HG02943 (cell line): ENCODE data around the gene FCHSD1.
A peak's percentile ranks its signal among the peaks of the same experiment; 100 is the strongest.

Experiments used
- ATAC-seq: cut with Tn5 transposase; IDR thresholded peaks from one replicate; pipeline ENCODE4 v1.9.1; 2021; ENCODE audit warnings: mild to moderate bottlenecking, low read depth, moderate library complexity; ENCODE audit not compliant: unreplicated experiment

FCHSD1 gene

DNA sequence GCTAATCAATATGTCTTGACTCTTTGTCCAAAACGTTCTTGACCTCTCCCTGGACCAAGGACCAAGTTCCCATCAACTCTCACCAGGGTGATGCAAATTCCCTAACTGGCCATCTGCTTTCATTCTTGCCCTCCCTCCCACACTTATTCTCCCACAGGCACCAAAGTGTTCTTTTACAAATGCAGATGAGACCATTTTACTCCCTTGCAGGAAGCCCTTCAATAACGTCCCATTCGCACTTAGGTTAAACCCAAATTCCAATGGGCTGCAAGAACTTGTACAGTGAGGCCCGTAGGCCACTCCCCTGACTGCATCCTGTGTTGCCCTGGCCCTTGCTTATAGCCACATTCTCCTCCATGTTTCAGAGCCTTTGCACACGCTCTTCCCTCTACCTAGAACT lies 23.5 kb upstream of the FCHSD1 start:
- no peak for ATAC-seq

- ATAC-seq, result no peak
Measured at GRCh38 chr5:141672841-141673813, 21.9 kb upstream of the FCHSD1 start.

GRCh38 chr5:141672071-141672840 lies 21.0 kb upstream of the FCHSD1 start:
- ATAC-seq, result no peak

- no peak for ATAC-seq
Measured at GRCh38 chr5:141669520-141669919, 18.3 kb upstream of the FCHSD1 start.

DNA sequence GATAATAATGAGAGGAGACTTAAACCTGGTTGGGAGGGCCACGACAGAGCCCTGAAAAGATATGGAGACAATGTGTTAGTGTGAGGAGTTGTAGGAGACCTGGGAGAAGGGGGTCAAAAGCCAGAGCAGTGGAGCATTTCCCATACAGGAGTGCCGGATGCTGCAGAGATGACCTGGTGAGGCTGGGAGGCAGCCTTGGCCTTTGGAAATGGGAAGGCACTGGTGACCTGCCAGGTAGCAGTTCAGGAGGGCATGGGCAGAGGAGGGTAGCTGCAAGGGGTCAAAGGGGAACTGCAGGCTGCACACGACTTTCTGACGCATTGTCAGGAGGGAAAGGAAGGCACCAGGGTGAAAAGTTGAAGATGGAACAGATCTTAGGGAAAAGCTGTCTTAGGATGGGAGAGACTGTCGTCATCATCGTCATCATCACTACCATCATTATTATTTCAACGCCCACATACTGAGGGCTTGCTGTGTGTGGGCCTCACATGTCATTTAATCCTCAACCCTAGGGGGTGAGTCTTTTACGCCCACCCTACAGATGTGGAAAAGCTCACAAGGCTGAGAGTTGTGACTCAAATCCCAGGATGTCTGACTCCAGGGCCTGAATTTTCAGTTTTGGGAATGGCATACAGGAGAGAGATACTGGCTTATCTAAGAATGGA lies 17.5 kb upstream of the FCHSD1 start:
- ATAC-seq, result no peak

DNA sequence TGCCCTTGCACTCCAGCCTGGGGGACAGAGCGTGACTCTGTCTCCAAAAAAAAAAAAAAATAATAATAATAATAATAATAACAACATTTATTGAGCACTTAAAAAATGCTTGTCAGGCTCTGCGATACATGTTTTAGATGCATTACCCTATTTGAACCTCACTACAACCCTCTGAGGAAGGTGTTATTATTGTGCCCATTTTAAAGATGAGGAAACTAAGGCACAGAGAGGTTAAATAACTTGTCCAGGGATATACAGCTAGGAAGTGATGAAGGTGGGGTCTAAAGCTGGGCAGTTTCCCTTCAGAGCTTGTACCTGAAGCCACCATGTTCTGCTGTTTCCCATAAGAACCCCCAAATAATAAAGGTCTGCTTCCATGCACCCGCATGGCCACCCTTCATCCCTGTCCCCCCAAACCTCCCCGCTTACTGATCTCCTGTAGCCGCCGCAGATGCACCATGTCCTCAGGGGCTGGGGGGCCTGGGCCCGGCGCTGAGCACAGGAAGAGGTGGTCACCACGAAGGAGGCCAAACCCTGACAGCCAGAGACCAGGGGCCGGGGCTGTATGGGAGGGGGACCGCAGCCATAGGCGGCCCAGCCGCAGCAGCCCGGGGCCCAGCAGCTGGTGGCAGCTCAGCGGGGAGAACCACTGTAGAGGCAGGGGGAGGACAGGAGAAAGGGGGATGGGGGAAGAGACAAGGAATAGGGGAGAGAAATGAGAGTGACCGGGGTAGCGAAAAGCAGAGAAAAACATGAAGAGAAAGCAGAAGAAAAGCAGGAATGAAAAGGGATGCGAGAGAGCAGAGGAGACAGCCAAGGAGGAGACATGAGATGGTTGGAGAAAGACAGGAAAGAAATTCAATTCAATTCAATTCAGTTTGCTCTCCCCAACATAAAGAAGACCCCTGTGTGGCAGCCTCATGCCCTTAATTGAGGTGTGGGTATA lies 15.1 kb upstream of the FCHSD1 start:
- ATAC-seq, result no peak

DNA sequence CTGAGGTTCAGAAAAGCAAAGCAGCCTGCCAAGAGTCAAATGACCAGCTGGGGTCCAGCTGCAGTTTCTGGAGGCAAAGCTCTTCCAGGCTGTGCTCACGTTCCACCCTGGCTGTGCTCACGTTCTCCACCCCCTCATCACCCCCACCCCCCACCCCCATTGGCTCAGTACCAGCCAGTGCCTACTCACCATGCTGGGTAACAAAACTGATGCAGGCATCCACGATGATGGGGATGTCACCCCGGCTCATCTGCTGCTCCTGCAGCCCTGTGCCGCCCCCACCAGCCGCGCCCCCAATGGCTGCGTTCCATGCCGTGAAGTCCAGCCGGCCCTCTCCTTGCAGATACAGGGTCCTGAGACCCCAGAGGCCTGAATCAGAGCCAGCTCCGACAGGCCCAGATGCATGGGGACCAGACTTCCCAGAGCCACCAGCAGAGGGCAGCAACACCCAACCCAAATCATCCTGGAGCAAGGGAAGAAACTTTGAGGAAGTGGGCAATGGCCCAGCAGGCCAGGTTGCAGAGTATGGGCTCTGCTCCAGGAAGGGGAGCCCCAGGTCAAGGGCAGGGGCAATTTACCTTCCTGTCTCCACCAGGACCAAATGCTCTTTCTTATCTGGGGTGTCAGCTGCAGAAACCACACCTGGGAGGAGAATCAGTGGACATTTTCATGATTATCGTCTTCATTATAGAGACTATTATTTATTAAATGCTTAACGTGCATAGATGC lies 13.7 kb upstream of the FCHSD1 start:
- peak; percentile 91 for ATAC-seq

- ATAC-seq, result no peak
Measured at GRCh38 chr5:141663506-141663905, 12.3 kb upstream of the FCHSD1 start.

DNA sequence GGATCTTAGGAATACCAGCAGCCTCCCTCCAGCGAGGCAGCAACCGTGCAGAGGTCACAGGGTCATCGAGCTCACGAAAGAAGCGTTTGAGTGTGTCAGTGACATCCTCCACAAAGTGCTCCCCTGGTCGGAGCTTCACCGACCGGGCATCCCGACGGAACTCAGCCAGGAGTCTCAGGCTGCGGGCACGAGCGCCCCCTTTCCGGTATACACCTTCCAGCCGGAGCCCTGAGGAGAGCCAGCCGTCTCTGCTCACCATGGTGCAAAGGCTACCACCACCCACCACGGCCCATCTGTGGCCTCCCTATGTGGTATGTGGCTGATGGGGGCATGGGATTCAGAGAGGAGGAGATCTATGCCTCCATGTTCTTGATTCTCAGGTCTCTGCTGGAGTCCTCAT lies 10.8 kb upstream of the FCHSD1 start:
- no peak for ATAC-seq

DNA sequence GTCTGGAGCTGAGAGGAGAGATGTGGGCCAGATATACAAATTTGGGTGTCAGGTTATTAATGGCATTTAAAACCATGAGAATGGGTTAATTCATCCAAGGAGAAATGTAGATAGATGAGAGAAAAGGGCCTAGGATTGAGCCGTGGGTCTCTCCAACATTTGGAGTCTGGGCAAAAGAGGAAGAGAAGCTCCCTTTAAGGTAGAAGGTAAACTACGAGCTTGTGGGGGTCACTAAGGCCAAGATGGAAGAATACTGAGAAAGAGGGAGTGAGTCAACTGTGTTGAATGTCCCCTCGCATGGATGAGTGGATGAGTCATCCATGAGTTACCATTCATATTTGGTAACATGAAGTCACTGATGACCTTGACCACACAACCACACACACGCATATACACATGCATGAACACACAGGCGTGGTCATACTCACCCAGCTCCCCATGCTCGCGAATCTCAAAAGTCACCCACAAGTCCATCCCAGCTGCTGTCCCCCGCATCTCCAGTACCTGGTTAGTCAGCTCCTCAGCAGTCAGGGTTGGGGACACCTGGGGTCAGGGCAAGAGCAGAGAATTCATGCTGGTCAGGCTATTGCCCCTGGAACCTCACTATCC lies 6.8 kb upstream of the FCHSD1 start:
- ATAC-seq, result no peak

DNA sequence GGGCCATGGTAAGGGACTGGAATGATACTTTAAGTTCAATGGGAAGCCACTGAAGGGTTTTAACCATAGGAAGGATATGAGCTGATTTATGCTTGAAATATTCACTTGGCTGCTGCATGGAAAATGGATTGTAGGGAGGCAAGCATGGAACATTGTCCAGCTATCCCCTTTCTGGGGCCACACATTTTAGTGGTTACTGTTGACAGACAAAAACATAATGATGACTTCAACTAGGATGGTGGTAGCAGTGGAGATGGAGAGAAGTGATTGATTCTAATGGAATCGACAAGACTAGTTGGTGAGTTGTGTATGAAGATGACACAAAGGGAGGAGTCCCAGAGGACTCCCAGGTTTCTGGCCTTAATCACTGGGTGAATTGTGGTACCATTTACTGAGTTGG lies 6.2 kb upstream of the FCHSD1 start:
- no peak for ATAC-seq

- no peak for ATAC-seq
Measured at GRCh38 chr5:141656396-141656795, 5.2 kb upstream of the FCHSD1 start.

DNA sequence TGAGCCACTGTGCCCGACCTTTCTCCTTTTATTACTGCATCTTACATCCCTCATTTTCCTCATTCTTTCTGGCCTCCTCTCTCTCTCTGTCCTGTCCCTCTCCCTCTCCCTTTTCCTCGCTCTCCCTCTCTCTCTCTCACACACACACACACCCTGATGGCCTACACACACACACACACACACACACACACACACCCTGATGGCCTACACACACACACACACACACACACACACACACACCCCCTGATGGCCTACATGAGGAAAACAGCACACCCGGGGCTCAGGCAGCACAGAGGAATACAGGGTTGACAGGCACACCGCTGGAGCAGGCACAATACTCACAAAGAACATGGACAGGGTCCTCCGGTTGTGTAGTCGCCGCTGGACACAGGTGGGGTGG lies 3.8 kb upstream of the FCHSD1 start:
- no peak for ATAC-seq

DNA sequence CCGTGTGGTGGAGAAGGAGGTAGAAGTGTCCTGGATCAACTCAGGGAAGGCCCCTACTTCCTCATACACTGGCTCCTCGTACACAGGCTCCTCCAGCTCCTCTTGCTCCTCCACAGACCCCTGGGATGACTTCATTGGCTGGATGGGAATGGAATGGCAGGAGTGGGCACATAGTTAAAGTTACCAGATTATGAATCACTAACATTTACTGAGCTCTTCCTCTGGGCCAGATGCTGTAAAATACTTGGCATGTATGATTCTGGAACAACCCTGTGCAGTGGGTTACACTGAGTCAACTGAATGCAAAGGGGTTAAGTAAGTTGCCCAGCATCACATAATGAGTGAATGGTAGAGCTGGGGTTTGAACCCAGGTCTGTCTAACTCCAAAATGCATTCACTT lies 3.1 kb upstream of the FCHSD1 start:
- ATAC-seq, result no peak

DNA sequence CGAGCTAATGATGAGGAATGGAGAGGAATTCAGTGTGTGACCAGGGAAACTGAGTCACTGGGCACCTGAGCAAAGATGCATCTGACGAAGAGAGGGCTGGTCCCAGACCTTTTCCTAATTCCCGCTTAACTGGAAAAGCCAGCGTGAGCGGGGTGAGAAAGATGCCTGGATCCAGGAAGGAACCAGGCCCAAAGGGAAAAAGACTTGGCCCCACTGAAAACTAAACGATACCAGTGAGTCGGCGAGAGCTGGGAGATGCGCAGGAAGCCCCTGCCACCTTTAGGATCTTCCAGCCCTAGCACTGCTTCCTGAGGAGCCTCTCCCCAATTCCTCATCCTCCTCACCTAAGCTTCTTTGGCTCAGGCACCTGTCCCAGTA lies 499 bp upstream of the FCHSD1 start:
- ATAC-seq, result no peak

- no peak for ATAC-seq
Measured at GRCh38 chr5:141649972-141650371, 1.2 kb downstream of the FCHSD1 start.

- ATAC-seq, result no peak
Measured at GRCh38 chr5:141649056-141649688, 2.0 kb downstream of the FCHSD1 start.

- ATAC-seq, result no peak
Measured at GRCh38 chr5:141647851-141648250, 3.4 kb downstream of the FCHSD1 start.

GRCh38 chr5:141647242-141647641 lies 4.0 kb downstream of the FCHSD1 start:
- ATAC-seq, result no peak
